CD1c-positive myeloid dendritic cell (primary cell): ENCODE measurements around the gene PIR.

Experiments
- DNase-seq: peaks from one replicate; pipeline ENCODE4 v3.0.0-alpha.2; 2016; ENCODE audit errors: extremely low spot score

The PIR gene

DNA sequence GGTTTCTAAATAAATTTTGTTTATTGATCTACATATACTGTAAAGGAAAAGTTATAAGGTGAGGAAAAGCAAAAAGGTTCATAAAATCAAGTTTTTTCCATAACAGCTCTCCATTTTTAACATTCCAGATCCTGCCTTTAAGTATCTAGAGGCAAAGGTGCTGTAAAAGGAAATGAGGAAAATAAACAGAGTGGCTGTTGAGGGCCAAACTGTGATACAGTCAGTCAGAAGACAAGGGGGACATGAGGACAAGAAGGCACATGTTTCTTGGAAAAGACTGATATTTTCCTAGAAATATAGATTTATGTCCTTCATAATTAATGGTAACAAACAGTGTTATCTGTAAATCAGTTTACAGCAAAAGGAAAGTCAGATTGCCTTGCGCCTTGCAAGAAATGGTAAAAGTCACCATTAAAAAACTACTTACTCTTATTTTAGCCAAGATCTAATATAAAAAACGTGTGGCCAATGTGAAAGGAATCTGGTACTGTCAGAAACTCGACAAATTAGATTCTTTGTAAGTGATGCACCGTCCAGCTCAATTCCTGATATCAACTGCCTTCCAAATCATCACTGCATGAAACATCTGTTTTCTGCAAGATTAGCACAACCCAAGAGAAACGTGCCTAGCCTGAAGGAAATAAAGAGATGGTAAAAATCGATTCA, 75.0 kb downstream of the PIR start:
- DNase-seq, result no peak

DNA sequence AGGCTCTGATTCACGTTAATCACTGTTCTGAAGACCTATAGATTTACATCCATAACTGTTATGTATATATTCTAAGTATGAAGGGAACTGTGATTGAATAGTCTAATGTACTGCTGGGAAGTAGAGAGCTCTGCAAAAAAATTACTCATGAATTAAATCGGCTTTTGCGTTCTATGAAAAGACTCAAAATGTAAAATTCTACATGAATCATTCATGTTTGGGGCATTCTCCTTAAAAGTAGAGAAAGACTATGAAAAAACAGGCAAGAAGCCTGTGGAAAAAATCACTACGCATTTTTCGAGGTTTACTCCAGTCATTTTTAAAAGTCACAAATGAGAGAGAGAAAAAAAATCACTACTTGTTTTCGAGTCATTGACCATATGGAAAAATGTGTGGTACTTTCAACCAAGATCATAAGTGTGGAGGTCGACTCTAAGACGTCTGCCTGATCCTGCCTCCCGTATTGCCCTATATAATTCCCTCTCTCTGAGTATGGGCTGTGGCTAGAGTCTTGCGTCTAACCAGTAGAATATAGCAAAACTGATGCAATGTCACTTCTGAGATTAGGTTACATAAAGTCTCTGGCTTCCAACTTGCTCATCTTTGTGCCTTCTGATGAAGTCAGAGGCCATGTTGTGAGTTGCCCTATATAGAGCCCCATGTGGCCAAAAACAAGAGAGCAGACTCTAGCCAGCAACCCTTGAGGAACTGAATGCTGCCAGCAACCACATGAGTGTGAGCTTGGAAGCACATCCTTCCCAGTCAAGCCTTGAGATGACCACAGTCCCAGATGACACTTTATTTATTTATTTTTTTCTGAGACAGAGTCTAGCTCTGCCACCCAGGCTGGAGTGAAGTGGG, 76.8 kb downstream of the PIR start:
- no peak for DNase-seq

DNA sequence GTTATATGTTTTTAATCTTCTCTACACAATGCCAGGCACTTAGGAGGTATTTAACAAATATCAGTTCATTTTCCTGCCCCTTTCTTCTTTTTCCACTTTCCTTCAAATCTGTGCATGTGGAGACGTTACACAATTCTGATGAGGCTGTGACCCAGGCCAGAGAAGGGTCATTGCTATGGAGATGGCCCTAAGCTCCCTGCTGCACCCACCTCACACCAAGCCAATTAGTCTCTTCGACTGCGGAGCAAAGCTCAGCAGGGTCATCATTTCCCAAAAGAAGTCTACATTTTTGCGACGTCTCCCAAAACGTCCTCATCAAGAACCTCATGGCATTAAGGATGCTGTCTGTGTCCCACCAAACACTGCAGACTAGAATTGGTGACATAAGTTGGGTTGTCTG, 80.0 kb downstream of the PIR start:
- DNase-seq, result no peak

DNA sequence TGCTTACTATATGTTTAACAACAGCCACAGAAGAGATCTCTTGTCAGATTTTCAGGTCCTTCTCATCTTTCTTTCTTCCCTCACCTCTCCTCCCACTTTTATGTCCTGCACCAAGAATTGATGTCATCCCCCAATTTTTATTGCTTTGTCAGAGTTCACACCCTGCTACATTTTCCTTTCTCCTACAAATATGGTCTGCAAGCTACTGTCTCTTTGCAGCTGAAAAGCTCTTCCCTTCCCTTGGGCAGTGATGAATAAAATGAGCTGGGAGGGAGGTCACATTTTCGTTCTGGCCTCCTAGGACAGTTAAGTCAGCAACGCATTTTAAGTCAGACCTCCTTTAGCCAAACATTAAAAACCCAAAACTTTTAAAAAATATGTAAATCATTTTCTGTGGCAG, 82.2 kb downstream of the PIR start:
- no peak for DNase-seq

DNA sequence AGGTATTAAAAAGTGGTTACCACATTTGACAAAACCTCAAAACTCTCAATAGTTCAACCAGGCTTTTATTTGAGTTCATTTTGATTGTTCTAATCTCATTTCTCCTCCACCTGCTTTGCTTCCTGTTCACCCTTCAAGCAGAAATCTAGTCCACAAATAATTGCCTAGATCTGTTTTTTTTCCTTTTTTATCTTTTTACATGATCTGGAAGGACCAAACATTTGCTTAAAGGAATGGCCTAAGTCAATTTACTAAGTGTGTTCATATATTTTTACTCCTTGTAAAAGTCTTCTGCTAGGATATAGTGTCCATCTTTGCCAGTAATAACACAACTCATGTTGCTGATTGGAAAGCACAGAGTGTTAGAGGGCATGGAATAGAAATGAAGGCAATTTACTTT, 82.7 kb downstream of the PIR start:
- no peak for DNase-seq

DNA sequence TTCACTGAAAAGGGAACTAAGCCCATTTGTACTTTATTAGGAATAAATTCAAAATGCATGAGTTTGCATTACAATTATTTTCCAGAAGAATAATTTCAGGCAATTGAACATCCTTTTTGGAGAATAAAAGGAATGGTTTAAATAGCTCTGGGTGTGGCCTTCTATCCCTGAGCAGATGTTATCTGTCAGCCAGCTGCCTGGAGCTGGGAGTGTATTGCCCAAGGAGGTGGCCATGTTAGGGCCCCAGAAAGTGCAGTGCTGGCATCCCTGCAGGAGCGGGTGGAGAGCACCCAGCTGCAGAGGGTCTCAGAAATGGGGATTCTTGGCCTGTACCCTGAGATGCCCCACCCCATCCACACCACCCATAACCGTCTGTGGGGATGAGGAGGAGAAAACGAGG, 87.3 kb downstream of the PIR start:
- DNase-seq, result no peak

DNA sequence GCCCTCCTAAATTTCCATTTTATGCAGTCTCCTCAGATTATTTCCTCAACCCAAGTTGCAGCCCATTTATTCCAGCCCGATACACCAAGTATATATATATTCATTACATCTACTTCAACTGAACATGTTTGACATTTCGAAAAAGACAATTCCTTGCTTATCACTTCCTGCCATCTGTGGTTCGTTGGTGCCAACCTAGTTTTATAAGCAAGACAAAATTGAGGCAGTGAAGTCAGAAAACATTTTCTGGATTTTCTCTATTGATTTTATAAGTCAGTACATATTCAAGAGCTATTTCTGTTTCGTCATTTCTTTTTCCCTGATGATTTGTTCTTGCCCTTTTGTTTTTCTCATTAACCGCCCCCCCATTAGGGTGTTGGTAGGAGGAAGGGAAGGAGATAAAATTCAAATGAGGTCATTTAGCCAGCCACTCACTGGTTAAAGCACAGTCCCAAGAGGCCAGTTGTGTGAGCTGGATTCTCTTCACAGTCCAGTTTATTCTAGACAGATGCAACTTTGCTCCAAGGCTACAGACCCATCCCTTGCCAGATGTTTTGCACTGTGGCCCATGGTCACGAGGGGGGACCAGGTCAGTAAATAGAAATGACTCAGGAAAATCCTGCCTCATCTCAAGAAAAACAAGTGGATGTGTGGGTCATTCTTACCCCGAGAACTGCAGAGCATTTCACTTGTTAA, 88.6 kb downstream of the PIR start:
- DNase-seq, result no peak

DNA sequence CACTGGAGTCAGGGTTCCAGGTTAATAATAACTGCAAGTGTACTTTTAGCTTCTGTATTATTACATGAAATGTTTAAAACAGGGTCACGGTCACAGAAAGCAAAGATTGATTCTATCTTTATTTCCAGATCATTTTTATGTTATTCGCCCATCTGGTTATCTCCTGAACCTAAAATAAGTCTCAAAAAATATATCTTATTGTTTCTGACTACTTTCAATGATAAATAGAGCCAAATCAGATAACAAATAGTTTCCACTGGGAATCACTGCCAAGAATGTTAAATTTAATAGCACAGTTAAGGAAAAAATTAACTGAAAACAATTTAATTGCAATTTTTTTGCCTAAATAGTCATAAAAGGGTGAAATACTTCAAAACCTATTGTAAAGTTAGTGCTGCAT, 91.8 kb downstream of the PIR start:
- DNase-seq, result no peak

DNA sequence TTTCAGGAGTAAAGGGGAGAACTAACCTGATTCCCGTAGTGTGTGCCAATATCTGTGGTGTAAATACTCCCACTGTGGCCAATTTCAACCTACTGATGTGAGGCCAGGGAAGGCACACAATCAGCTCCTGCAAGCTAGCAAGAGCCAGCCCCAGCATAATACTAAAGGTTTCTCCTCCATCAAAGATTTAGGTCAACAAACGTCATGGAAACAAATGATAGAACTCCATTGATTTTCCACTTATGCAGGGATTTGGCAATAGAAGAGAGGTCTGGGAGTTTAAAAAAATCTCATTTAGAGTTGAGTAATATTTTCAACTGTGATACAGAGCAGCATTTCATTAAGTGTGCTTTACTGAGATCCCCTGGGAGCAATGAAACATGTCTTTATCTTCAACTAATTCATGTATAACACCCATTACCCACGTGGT, 93.2 kb downstream of the PIR start:
- no peak for DNase-seq

DNA sequence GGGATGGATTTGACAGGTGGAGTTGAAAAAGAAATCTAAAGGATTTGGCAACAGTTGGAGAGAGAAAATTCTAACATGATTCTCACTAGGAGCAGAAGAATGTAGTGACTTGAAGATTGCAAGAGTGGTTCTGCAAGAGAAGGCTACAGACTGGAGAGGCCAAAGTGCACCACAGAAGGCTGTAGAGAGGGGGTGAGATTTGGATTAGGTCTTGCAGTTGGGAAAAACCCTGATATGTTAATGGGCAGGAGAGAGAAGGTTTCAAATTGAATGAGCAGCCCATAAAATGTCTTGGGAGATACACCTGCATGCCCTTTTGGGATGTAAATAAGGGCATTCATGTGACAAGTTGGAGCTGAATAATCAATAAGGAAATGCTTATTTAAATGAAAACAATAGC, 94.3 kb downstream of the PIR start:
- no peak for DNase-seq

DNA sequence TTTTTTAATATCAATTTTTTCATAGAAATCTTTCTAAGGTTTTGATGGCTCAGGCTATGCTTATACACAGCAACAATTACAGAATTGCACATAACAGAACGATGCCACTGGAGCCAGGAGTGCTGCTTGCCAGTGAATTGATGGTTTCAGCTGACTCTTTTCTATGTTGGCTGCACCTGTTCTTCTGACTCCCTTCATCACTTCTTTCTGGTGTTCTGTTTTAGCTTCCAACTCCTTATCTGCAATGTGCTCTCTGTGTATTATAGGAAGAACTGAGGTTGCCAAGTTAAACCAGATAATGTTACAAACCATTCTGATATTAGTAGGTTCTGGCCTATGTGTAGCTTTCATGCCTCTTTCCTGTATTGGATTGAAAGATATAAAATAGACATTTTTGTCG, 97.3 kb downstream of the PIR start:
- no peak for DNase-seq

DNA sequence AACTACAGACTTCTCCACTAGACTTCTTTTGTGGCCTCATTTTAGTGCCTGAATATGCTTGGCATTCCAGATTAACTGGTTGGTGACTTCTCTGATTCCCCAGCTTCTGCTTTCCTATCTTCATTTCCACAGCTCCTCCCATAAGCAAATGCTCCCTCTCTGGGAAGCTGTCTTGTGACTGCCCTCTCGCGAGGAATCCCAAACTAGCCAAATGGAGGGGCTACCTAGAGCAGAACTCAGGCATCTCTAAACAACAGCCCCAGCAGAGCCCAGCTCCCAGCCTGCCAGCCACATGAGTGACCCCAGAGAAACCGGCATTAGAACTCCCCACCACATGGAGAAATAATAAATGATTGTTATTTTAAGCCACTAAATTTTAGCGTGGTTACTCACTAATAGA, 101.3 kb downstream of the PIR start:
- no peak for DNase-seq

DNA sequence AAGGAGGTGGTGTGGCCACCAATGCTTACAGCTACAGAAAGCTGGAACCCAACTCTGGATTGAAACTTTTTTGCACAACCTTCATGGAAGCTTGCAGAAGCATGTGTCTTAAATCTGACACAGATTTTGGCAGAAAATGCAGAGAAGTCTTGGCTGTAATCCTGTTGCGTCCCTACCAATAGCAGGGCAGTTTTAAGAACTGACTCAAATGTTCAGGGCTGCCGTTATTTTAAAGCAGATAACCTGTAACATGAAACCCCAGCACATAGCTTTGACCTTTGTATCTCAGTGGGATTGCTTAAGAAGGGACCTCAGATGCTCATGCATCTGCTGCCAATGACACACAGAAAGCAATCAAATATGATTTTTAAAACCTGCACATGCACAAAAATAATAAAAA, 108.8 kb downstream of the PIR start, which contains the start of gene VEGFD:
VEGFD (minus strand) TSS at position 110 of the 400 bp plus-strand sequence. CDS start 467 bp downstream, outside the sequence.
- DNase-seq, result no peak

DNA sequence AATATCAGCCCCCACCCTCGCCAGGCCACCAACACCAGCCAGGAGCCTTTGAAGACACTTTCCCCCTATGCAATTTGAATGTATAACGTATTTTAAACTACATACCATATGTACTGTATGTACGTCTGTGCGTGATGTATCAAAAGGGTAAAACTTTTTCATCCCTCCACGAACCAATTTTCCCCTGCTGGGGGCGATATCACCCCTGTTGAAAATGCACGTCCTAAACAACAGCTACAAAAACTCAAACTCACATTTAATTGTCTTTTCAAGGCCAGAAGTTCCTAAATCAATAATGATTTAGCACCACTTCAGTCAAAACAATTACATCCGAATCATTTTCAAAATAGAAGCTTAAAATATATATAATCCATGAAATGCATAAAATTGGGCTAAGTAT, 110.3 kb downstream of the PIR start:
- DNase-seq, result no peak

DNA sequence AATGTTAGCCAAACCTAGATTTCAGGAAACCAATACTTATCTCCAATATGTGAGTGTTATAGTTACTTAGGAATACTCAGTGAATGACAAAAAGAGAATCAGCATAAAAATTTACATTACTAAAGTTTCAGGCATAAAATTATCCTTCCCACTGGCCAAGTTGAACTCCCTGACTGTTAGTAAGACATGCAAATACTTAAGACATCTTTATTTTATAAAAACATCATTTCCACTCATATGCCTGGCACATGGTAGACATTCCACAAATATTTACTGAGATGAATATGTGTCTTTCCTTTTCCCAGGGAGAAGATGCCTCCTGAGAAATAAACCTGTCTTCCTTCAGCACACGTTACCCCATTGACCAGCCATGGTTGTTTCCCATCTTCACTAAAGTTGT, 116.2 kb downstream of the PIR start:
- no peak for DNase-seq

DNA sequence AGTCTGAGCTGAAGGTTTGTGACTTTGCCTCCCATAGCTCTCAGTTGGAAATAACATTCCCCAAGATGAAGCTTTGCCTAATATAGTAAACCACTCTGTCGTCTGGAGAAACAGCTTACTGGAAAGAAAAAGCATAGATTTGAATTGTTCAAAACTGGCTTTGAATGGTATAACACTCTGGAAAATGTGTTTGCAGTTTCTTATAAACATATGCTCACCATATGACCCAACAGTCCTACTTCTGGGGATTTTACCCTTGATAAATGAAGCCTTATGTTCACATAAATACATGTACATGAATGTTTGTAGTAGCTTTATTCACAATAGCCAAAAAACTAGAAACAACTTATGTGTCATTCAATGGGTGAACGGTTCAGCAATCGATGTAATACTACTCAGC, 119.2 kb downstream of the PIR start:
- no peak for DNase-seq

DNA sequence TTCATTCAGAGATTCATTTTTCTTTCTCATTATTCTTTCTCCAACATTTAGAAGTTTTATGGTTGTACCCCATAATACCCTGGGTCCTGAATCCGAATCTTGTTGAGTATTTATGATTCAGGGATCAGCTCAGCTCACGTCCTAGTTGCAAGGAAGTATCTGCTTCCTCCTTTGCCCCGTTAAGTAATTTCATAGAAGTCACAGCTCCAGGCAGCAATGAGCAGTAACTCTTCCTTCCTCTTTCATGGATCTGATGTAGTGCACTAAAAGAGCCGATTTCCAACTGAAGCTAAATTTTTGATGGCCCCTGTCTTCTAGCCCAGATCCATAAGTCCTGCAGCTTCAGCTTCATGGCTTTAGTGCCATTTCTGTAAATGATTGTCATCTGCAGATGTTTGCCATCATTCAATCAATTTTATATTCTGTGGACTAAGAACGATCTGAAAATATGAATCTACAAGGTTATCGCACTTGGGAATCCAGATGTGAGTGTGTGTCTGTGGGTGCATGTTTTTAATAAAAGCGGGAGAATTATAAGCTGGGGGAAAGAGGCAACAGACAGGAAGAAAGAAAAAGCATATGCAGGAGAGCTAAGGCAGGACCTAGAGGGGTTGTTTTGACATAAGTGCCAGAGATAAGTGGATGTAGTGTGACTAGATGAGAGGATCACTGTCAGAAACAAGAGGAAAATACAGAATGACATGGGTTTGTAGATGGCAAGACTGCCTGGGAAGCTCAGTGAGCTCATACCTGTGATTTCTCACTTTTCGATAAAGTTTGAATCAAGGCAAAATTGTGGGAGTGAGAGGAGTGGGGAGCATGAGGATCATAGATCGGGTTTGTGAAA, 126.4 kb downstream of the PIR start:
- DNase-seq, result peak; percentile 32

DNA sequence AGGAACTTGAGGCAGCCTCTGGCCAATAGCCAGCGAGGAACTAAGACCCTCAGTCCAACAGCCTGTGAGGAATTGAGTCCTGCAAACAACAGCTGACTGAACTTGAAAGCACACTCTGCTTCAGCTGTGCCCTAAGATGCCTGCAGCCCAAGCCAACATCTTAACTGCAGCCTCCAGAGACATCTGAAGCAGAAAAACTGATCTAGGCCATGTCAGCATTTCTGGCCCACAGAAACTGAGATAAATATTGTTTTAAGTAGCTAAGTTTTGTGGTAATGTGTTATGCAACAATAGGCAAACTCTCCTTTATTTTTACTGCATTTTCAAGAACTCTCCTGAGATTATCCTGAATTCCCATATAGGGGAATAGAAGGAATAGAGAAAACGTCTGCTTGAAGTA, 133.4 kb downstream of the PIR start:
- no peak for DNase-seq

DNA sequence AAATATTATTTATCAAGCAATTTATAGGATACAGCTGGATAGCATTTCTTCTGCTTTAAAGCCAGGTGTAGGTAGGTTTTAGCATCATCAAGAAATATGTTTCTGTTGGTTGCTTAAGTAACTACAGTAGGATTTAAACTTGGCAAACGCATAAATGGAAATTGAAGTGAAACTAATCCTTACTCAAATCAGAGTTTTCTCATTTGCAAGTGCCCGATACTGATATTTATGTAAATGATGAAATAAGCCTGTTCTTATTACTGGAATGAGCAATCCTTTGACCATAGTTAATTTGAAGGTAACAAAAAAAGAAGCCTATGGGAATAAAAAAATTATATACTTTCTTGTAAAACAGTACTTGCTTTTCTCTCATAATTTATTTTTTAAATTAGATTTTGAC, 134.6 kb downstream of the PIR start:
- DNase-seq, result no peak

DNA sequence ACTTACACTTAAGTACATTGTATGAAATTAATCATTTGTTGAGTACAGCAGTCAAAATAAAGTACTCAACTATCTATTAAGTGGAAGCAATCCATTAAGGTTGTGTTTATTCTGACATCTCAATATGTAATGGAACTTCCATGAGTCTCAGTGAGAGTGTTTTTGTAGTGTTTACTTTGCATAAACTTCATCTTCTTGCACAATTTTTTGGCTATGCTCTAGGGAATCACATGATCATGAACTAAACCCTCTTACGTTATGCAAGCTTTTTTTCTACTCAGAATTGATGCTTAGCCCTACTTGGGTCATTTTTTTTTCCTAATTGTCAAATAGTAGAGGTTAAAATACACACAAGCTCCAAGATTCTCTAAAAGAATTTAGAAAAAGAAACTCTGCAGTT, 136.7 kb downstream of the PIR start:
- peak; percentile 1 for DNase-seq

DNA sequence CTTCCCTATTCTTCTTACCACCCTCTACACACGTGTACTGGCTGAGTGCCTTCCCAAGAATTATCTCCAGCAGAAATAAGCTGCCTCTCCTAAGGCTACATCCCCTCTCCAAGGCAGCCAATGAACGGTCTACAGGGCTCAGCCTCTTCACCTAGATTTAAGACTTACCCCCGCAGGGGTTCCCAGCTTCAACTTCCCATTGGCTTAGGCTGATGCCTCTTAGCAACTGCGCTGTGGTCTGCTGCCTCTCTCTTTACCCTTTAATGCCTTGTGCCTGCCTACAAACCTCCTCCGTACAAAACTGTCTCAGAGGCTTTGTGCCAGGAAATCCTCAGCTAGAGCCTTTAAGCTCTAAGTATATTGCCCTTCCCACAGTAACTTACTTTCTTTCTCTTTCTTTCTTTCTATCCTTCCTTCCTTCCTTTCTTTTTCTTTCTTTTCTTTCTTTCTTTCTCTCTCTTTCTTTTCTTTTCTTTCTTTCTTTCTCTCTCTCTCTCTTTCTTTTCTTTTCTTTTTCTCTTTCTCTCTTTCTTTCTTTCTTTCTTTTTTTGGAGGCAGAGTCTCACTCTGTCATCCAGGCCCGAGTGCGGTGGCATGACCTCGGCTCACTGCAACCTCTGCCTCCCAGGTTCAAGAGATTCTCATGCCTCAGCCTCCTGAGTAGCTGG, 142.7 kb downstream of the PIR start:
- peak; percentile 1 for DNase-seq
